Measurements from ENCODE around the gene DPP6. TPM values are rescaled to one million over a fixed set of nuclear protein-coding genes. Genes with fewer than 3 reads are reported as not detected.

Gene DPP6
- total RNA-seq, 1 experiment from 2014 or later = not detected

- intact Hi-C loops (cut with micrococcal nuclease; ENCODE audit: unreplicated experiment) = no loop called here
- DNase-seq (ENCODE audit: low spot score) = no peak
- Histone ChIP-seq H3K27me3 (replicated peaks; ENCODE audit: insufficient read depth, low read depth, low read length, poor library complexity) (peaks cover 76% of the 10 kb centered on the region), H3K36me3 (ENCODE audit: insufficient read depth, low read length, poor library complexity, severe bottlenecking) (no peaks in the 10 kb centered on the region), H3K4me3 (ENCODE audit: low read depth, low read length, poor library complexity, severe bottlenecking) (no peak overlapping the region), H3K9me3 (ENCODE audit: low read depth, low read length, poor library complexity, severe bottlenecking) (no peaks in the 10 kb centered on the region), H3K4me1 (ENCODE audit: insufficient read depth, low read length, poor library complexity, severe bottlenecking) (no peaks in the 10 kb centered on the region), H3K27ac (ENCODE audit: low read depth, low read length, poor library complexity, severe bottlenecking) (no peak overlapping the region)
- no TSS peak for BruUV-seq (replicated peaks)
- TF ChIP-seq EZH2 (IDR thresholded peaks at IDR 0.05; ENCODE audit: borderline replicate concordance, low read depth, low read length, poor library complexity, severe bottlenecking) (no peak), CTCF (conservative IDR thresholded peaks at IDR 0.05; ENCODE audit: low read depth, low read length) (no peak)
- ChIA-PET CTCF (no interaction called here), POLR2A (ENCODE audit: low non-redundant PET) (no interaction called here)
Observed at GRCh38 chr7:154804449-154804848, 752.3 kb downstream of the DPP6 start.

- ChIA-PET CTCF (no interaction called here), POLR2A (ENCODE audit: low non-redundant PET) (no interaction called here)
- DNase-seq (ENCODE audit: low spot score) = no peak
- BruUV-seq (replicated peaks) = no TSS peak
- no peaks in the 10 kb centered on the region for H3K4me1 ChIP-seq (ENCODE audit: insufficient read depth, low read length, poor library complexity, severe bottlenecking)
- intact Hi-C loops (cut with micrococcal nuclease; ENCODE audit: unreplicated experiment) = no loop called here
- no peak overlapping the region for H3K4me3 ChIP-seq (ENCODE audit: low read depth, low read length, poor library complexity, severe bottlenecking)
- peaks cover 29% of the 10 kb centered on the region for H3K27me3 ChIP-seq (replicated peaks; ENCODE audit: insufficient read depth, low read depth, low read length, poor library complexity)
- peaks cover 12% of the 10 kb centered on the region for H3K9me3 ChIP-seq (ENCODE audit: low read depth, low read length, poor library complexity, severe bottlenecking)
- H3K36me3 ChIP-seq (ENCODE audit: insufficient read depth, low read length, poor library complexity, severe bottlenecking) = no peaks in the 10 kb centered on the region
- TF ChIP-seq EZH2 (IDR thresholded peaks at IDR 0.05; ENCODE audit: borderline replicate concordance, low read depth, low read length, poor library complexity, severe bottlenecking) (no peak), CTCF (conservative IDR thresholded peaks at IDR 0.05; ENCODE audit: low read depth, low read length) (no peak)
- H3K27ac ChIP-seq (ENCODE audit: low read depth, low read length, poor library complexity, severe bottlenecking) = no peak overlapping the region
Observed at GRCh38 chr7:154812027-154812426, 759.8 kb downstream of the DPP6 start.

GRCh38 chr7:154817224-154817896 is 765.2 kb downstream of the DPP6 start:
- H3K27me3 ChIP-seq (replicated peaks; ENCODE audit: insufficient read depth, low read depth, low read length, poor library complexity) = peaks cover 36% of the 10 kb centered on the region
- H3K36me3 ChIP-seq (ENCODE audit: insufficient read depth, low read length, poor library complexity, severe bottlenecking) = no peaks in the 10 kb centered on the region
- no peak for DNase-seq (ENCODE audit: low spot score)
- intact Hi-C loops (cut with micrococcal nuclease; ENCODE audit: unreplicated experiment) = no loop called here
- H3K4me1 ChIP-seq (ENCODE audit: insufficient read depth, low read length, poor library complexity, severe bottlenecking) = no peaks in the 10 kb centered on the region
- BruUV-seq (replicated peaks) = no TSS peak
- no peak overlapping the region for H3K27ac ChIP-seq (ENCODE audit: low read depth, low read length, poor library complexity, severe bottlenecking)
- POLR2A ChIA-PET (ENCODE audit: low non-redundant PET) = no interaction called here
- H3K4me3 ChIP-seq (ENCODE audit: low read depth, low read length, poor library complexity, severe bottlenecking) = no peak overlapping the region
- CTCF ChIA-PET = no interaction called here
- peaks cover 3% of the 10 kb centered on the region for H3K9me3 ChIP-seq (ENCODE audit: low read depth, low read length, poor library complexity, severe bottlenecking)
- TF ChIP-seq CTCF (conservative IDR thresholded peaks at IDR 0.05; ENCODE audit: low read depth, low read length) (no peak), EZH2 (IDR thresholded peaks at IDR 0.05; ENCODE audit: borderline replicate concordance, low read depth, low read length, poor library complexity, severe bottlenecking) (no peak)

All from A673 (cell line).